BLaER1 treated with 17β-estradiol and CSF1 and Interleukin-3, amounts not matched to agents 10 nM and 100 nM (cell line): ENCODE results near the gene LRR1.

ENCODE experiments used
- H3K27ac ChIP-seq, 11 experiments: shearing (Covaris generic); formaldehyde crosslinking; 2 replicates each; pipeline ENCODE4 v1.8.1; 2022
- H3K27me3 ChIP-seq, 11 experiments: shearing (Covaris generic); formaldehyde crosslinking; 2 replicates each; pipeline ENCODE4 v1.8.1; 2022
- H3K36me3 ChIP-seq, 11 experiments: shearing (Covaris generic); formaldehyde crosslinking; 2 replicates each; pipeline ENCODE4 v1.8.1; 2022
- H3K4me1 ChIP-seq, 10 experiments: shearing (Covaris generic); formaldehyde crosslinking; 2 replicates each; pipeline ENCODE4 v1.8.1; 2022
- H3K4me2 ChIP-seq, 11 experiments: shearing (Covaris generic); formaldehyde crosslinking; 2 replicates each; pipeline ENCODE4 v1.8.1; 2022
- H3K4me3 ChIP-seq, 10 experiments: shearing (Covaris generic); formaldehyde crosslinking; 2 replicates each; pipeline ENCODE4 v1.8.1; 2022
- H3K9ac ChIP-seq, 11 experiments: shearing (Covaris generic); formaldehyde crosslinking; 2 replicates each; pipeline ENCODE4 v1.8.1; 2022
- H3K9me3 ChIP-seq, 11 experiments: shearing (Covaris generic); formaldehyde crosslinking; replicated peaks in 1 of 11; 2 replicates each; pipeline ENCODE4 v1.8.1; 2022
- H4K20me1 ChIP-seq, 11 experiments: shearing (Covaris generic); formaldehyde crosslinking; 2 replicates each; pipeline ENCODE4 v1.8.1; 2022
- Cebpa-rat ChIP-seq, 11 experiments: shearing (Covaris generic); IDR thresholded peaks; 2 replicates each; pipeline ENCODE4 v1.8.1; 2022

LRR1 gene

GRCh38 chr14:49566714-49567113, 32.0 kb upstream of the LRR1 start:
- no peak overlapping the region for H3K4me2 ChIP-seq

GRCh38 chr14:49569281-49569680, 29.5 kb upstream of the LRR1 start:
- no peak overlapping the region for H3K9ac ChIP-seq
- no peak overlapping the region for H3K4me3 ChIP-seq
- peaks cover 5 to 32% (median 27%) of the 10 kb centered on the region in 11 experiments; a peak in 20 of 22 replicates for H3K9me3 ChIP-seq
- peaks cover 29 to 45% (median 36%) of the 10 kb centered on the region in 11 experiments for H3K36me3 ChIP-seq
- no peak overlapping the region for H3K27ac ChIP-seq
- H4K20me1 ChIP-seq = 0 out of 22 replicates have a peak, but pooled peaks cover 0 to under 1% (median 0%) of the 10 kb centered on the region in 11 experiments
- no peaks in the 10 kb centered on the region for H3K27me3 ChIP-seq
- no peak overlapping the region for H3K4me2 ChIP-seq
- H3K4me1 ChIP-seq = no peaks in the 10 kb centered on the region
- no peak for TF ChIP-seq Cebpa-rat (IDR thresholded peaks at IDR 0.05)

More at GRCh38 chr14:49566714-49567113, 32.0 kb upstream of the LRR1 start:
- Histone ChIP-seq H3K4me1 (no peaks in the 10 kb centered on the region), H3K9me3 (peaks cover 6 to 27% (median 17%) of the 10 kb centered on the region in 11 experiments; a peak in 20 of 22 replicates), H4K20me1 (no peaks in the 10 kb centered on the region), H3K27ac (no peak overlapping the region), H3K27me3 (no peaks in the 10 kb centered on the region), H3K36me3 (peaks cover 4 to 20% (median 11%) of the 10 kb centered on the region in 11 experiments; a peak in 19 of 22 replicates), H3K9ac (no peak overlapping the region), H3K4me3 (no peak overlapping the region)
- TF ChIP-seq Cebpa-rat (IDR thresholded peaks at IDR 0.05) = no peak

GRCh38 chr14:49574038-49574437, 24.7 kb upstream of the LRR1 start:
- no peak overlapping the region for H3K4me3 ChIP-seq
- peaks cover 0 to 6% (median 0%) of the 10 kb centered on the region in 10 experiments; a peak in 6 of 20 replicates for H3K4me1 ChIP-seq
- no peak overlapping the region for H3K9ac ChIP-seq
- H4K20me1 ChIP-seq = peaks cover under 1 to 45% (median 21%) of the 10 kb centered on the region in 11 experiments; a peak in 19 of 22 replicates
- peaks cover 5 to 34% (median 27%) of the 10 kb centered on the region in 11 experiments; a peak in 20 of 22 replicates for H3K9me3 ChIP-seq
- peaks cover 75 to 93% (median 82%) of the 10 kb centered on the region in 11 experiments for H3K36me3 ChIP-seq
- H3K27ac ChIP-seq = no peak overlapping the region
- no peak overlapping the region for H3K4me2 ChIP-seq
- H3K27me3 ChIP-seq = no peaks in the 10 kb centered on the region
- TF ChIP-seq Cebpa-rat (IDR thresholded peaks at IDR 0.05) = no peak

GRCh38 chr14:49578141-49578540, 20.6 kb upstream of the LRR1 start:
- peaks cover 7 to 47% (median 18%) of the 10 kb centered on the region in 10 experiments; a peak in 19 of 20 replicates for H3K4me1 ChIP-seq
- no peak overlapping the region for H3K4me2 ChIP-seq
- H3K4me3 ChIP-seq = no peak overlapping the region

GRCh38 chr14:49579841-49580240, 18.9 kb upstream of the LRR1 start:
- Histone ChIP-seq H3K9ac (no peak overlapping the region), H4K20me1 (peaks cover 56 to 97% (median 79%) of the 10 kb centered on the region in 11 experiments), H3K4me1 (peaks cover 20 to 64% (median 33%) of the 10 kb centered on the region in 10 experiments), H3K9me3 (no peaks in the 10 kb centered on the region; a peak in 1 of 22 replicates), H3K27ac (no peak overlapping the region), H3K36me3 (peaks cover 84 to 100% (median 95%) of the 10 kb centered on the region in 11 experiments), H3K4me2 (peak overlapping the region in 1 of 11 experiments; percentile 17; a peak in 1 of 22 replicates), H3K4me3 (no peak overlapping the region), H3K27me3 (no peaks in the 10 kb centered on the region)
- TF ChIP-seq Cebpa-rat (IDR thresholded peaks at IDR 0.05) = no peak

More at GRCh38 chr14:49578141-49578540, 20.6 kb upstream of the LRR1 start:
- Histone ChIP-seq H3K9ac (no peak overlapping the region), H3K27ac (no peak overlapping the region), H3K9me3 (peaks cover 0 to 14% (median 5%) of the 10 kb centered on the region in 11 experiments; a peak in 12 of 22 replicates), H3K36me3 (peaks cover 84 to 100% (median 95%) of the 10 kb centered on the region in 11 experiments), H3K27me3 (no peaks in the 10 kb centered on the region), H4K20me1 (peaks cover 39 to 86% (median 62%) of the 10 kb centered on the region in 11 experiments)
- TF ChIP-seq Cebpa-rat (IDR thresholded peaks at IDR 0.05) = no peak

- Histone ChIP-seq H3K4me1 (peaks cover 20 to 68% (median 34%) of the 10 kb centered on the region in 10 experiments), H3K27ac (no peak overlapping the region), H3K4me2 (peak overlapping the region in 5 of 11 experiments; percentile 17 to 96 (median 96); a peak in 6 of 22 replicates)
Measured at GRCh38 chr14:49581209-49582112, 17.3 kb upstream of the LRR1 start.

GRCh38 chr14:49582113-49582977, 16.4 kb upstream of the LRR1 start:
- peaks cover 61 to 82% (median 76%) of the 10 kb centered on the region in 11 experiments for H3K36me3 ChIP-seq
- peak overlapping the region in 4 of 11 experiments; percentile 30 to 97 (median 32); a peak in 4 of 22 replicates for H3K9ac ChIP-seq
- H3K27me3 ChIP-seq = no peaks in the 10 kb centered on the region
- H4K20me1 ChIP-seq = peaks cover 64 to 86% (median 82%) of the 10 kb centered on the region in 11 experiments
- no peaks in the 10 kb centered on the region for H3K9me3 ChIP-seq
- H3K4me1 ChIP-seq = peaks cover 20 to 71% (median 34%) of the 10 kb centered on the region in 10 experiments
- TF ChIP-seq Cebpa-rat (IDR thresholded peaks at IDR 0.05) = no peak
- H3K27ac ChIP-seq = peak overlapping the region in 5 of 11 experiments; percentile 12 to 56 (median 32); a peak in 6 of 22 replicates
- peak overlapping the region in 2 of 10 experiments; percentile 78 to 85; a peak in 1 of 20 replicates for H3K4me3 ChIP-seq
- peak overlapping the region; percentile 30 to 96 (median 90); a peak in 17 of 22 replicates for H3K4me2 ChIP-seq

More at GRCh38 chr14:49581209-49582112, 17.3 kb upstream of the LRR1 start:
- Histone ChIP-seq H3K36me3 (peaks cover 70 to 91% (median 85%) of the 10 kb centered on the region in 11 experiments), H4K20me1 (peaks cover 64 to 95% (median 86%) of the 10 kb centered on the region in 11 experiments), H3K4me3 (no peak overlapping the region), H3K9me3 (no peaks in the 10 kb centered on the region), H3K27me3 (no peaks in the 10 kb centered on the region), H3K9ac (no peak overlapping the region)
- no peak for TF ChIP-seq Cebpa-rat (IDR thresholded peaks at IDR 0.05)

GRCh38 chr14:49583629-49584028, 15.1 kb upstream of the LRR1 start:
- peaks cover 48 to 70% (median 63%) of the 10 kb centered on the region in 11 experiments for H3K36me3 ChIP-seq
- peak overlapping the region in 10 of 11 experiments; percentile 97 to 100 (median 98); a peak in 16 of 22 replicates for H3K9ac ChIP-seq
- no peak for TF ChIP-seq Cebpa-rat (IDR thresholded peaks at IDR 0.05)
- H3K27ac ChIP-seq = peak overlapping the region in 7 of 11 experiments; percentile 97 to 100 (median 99); a peak in 10 of 22 replicates
- peaks cover 64 to 74% (median 70%) of the 10 kb centered on the region in 11 experiments for H4K20me1 ChIP-seq
- H3K4me1 ChIP-seq = peaks cover 20 to 75% (median 34%) of the 10 kb centered on the region in 10 experiments
- peak overlapping the region; percentile 86 to 98 (median 93) for H3K4me2 ChIP-seq
- H3K4me3 ChIP-seq = peak overlapping the region in 9 of 10 experiments; percentile 78 to 93 (median 90); a peak in 16 of 20 replicates
- H3K27me3 ChIP-seq = no peaks in the 10 kb centered on the region
- no peaks in the 10 kb centered on the region for H3K9me3 ChIP-seq
